Mesenteric fat pad (tissue), 1 donor: ENCODE data around the gene SOX13. TPM values are rescaled to one million over a fixed set of nuclear protein-coding genes. Genes with fewer than 3 reads are reported as not detected.

Experiments
- DNase-seq: peaks from one replicate; pipeline ENCODE4 v3.0.0-alpha.2; 2020; ENCODE audit warnings: low spot score
- total RNA-seq: library from RNA; stranded (reverse); fragmentation: NEBNext Ultra II Directional; extraction: Animal tissue kit (Norgen Biotek cat#: 25700); gene quantifications from one replicate; pipeline ENCODE4 v1.2.1, GENCODE V29; 2021
- donor health status: DM: yes; HTN: yes; CAD: no.

Gene SOX13
- total RNA-seq, 1 donor from 2014 or later: 33.1 TPM

GRCh38 chr1:204059970-204060369 is 12.9 kb upstream of the SOX13 start:
- DNase-seq: no peak

DNA sequence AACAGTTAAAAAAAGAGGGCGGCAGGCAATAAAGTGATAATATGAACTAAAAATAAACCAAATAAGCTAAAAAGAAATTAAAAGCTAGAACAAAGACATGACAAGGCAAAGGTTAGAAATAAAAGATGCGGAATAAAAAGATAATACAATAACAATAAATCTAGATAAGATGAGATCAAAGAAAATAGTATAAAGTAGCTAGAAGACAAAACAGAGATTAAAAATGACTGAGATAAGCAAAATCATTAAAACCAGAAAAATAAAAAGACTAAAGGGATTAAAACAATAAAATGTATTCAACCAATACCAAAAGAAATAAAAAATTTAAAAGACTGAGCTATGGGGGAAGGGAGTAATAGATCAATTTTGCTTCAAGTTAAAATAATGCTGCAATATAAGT is 10.8 kb upstream of the SOX13 start:
- no peak for DNase-seq

- peak; percentile 62 for DNase-seq
These were observed 7.5 kb upstream of the SOX13 start for GRCh38 chr1:204065174-204065985.

GRCh38 chr1:204065986-204066300 is 7.0 kb upstream of the SOX13 start:
- DNase-seq: peak; percentile 55

- no peak for DNase-seq
These were observed 5.0 kb upstream of the SOX13 start for GRCh38 chr1:204067935-204068334.

DNA sequence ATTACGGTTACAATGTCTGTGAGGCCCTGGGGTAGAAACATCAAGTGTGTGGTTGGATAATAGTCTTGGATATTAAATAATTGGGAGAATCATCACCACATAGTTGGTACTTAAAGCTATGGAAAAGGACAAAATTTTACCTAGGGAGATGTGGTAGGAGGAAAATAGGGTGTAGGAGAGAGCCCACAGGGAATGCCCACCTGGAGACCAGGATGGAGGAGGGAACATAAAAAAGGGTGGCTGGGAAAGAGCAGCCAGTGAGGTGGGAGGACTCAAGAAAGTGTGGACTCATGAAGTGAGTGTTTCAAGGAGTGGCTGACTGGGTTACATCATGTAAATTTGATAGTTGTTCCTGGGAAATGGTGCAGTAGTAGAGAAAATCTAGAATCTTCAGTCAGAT is 3.0 kb upstream of the SOX13 start:
- no peak for DNase-seq

- DNase-seq: peak; percentile 33
These were observed 2.0 kb upstream of the SOX13 start for GRCh38 chr1:204070895-204071294.

DNA sequence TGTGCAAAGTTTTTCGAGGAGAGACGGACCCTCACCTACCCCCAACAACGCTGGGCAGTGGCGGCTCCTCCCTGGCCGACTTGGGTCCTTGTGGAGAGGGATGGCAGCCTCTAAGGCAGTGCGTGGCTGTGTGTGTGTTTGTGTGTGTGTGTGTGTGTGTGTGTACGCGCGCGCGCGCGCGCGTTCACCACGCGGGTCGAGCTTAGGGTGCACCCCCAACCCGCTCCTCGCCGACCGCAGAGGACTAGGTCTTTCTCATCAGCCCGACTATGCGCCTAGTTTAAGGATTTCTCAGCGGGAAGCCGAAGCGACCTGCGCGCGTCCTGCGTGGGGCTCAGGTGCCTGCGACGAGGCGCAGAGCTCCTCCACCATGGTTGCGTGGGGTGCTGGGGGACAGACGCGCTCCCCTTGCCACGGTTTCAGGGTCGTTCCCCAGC is 940 bp downstream of the SOX13 start:
- peak; percentile 82 for DNase-seq

DNA sequence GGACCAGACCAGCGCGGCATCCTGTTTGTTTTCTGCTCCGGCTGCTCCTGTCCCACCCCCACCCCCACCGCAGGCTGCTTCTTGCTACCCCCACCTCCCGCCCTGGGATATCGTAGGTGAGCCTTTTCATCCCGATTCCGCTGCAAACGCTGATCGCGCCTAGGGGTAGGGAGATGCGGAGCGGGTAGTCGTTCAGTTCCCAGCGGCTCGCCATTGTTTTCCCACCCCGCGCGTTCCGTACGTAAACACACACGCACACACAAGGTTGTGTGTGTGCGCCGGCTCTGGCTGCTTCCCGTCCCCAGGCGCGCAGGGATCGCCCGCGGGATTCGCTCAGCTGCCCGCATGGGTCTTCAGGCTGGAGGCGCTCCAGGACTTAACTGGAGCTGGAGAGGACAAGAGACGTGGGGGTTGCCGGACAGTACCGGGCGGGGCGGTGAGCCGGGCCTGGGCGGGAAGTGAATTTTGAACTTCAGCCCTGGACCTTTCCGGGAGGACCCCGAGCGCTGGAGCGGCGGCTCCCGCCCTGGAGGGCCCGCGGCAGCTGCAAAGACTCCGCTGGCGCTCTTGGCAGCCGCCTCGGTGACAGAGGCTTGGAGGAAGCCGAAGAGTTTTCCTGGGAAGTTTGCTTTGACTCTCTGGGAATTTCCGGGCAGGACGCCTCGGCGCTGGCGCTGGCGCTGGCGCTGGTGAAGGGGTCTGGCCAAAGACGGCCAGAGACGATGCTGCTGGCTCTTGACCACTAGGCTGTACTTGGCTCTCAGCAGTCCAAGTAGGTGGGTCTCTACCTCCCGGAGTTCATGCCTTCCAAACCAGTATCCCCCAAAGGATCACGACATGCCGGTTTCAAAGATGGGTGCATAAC is 1.6 kb downstream of the SOX13 start:
- peak; percentile 92 for DNase-seq

- peak; percentile 92 for DNase-seq
These were observed 2.2 kb downstream of the SOX13 start for GRCh38 chr1:204075139-204075521.

GRCh38 chr1:204075890-204076846 is 3.3 kb downstream of the SOX13 start:
- DNase-seq: peak; percentile 39

GRCh38 chr1:204076891-204077290 is 4.0 kb downstream of the SOX13 start:
- no peak for DNase-seq

GRCh38 chr1:204077979-204078696 is 5.2 kb downstream of the SOX13 start:
- DNase-seq: no peak

DNA sequence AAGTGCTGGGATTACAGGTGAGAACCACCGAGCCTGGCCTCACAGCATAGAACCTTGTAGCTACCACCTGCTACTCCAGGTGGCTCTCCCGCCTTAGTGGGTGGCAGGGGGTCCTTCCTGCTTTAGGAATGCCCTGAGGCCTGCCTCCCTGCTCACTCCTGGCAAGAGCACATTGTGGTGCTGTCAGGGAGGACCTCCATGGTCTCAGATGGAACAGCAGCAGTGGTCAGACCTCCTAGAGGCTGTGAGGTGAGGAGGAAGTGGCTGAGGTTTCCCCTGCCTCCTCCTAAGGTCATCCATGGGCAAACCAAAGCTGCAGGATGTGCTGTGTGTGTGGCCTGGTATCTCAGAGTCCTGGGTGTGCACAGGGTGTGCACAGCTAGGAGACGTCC is 6.7 kb downstream of the SOX13 start:
- DNase-seq: peak; percentile 55

DNA sequence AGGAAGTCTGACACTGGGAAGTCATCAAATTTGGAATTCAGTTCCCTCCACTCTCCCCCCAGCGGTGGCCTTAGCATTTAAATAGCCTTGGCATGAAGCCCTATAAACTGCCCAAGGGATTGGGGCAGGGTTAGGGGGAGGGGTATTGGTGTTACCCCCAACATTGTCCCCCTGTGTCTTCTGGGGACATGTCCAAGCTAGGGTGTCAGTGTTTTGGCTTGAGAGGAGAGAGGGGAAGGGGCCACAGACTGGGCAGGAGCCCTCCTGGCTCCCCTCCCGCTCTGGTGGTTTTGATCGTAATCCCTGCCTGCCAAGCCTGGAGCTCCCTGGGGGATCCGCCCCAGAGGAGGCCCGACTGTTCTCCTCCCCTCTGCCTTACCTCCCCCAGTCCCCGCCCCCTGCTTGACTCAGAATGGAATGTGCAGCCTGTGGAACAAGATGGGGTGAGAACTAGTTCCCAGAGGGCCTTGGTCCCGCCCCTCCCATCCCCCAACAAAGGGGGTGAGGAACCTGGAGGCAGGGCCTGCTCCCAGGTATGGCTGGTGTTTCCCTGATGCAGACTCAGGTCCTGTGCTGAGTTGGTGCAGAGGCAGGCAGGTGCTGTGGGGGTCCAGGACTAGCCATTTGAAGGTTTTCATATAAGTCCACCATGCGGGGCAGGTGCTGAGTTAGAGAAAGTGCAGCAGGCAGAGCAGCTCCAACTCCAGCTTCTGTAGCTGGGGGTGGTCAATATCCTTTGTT is 7.4 kb downstream of the SOX13 start:
- DNase-seq: peak; percentile 89

GRCh38 chr1:204081164-204081790 is 8.4 kb downstream of the SOX13 start:
- no peak for DNase-seq

GRCh38 chr1:204081791-204082513 is 9.0 kb downstream of the SOX13 start:
- DNase-seq: no peak

- DNase-seq: no peak
These were observed 10.6 kb downstream of the SOX13 start for GRCh38 chr1:204083491-204083890.
